HepG2 (cell line): ENCODE data around the gene STX2. TPM values are rescaled to one million over a fixed set of nuclear protein-coding genes. Genes with fewer than 3 reads are reported as not detected.
A peak's percentile ranks its signal among the peaks of the same experiment; 100 is the strongest.

Experiments used
- ATAC-seq: fragments of 200-7000 bp; cut with Tn5 transposase; 3 replicates; pipeline ENCODE4 v1.9.1; 2020; ENCODE audit warnings: mild to moderate bottlenecking, moderate library complexity
- BruUV-seq: library from RNA; stranded (reverse); fragments of 400-500 nt; replicated peaks from 2 replicates; lab custom pipeline; 2021; lab: Mats Ljungman, UMichigan
- CTCF ChIA-PET: fragments of 300-600 bp; formaldehyde crosslinking; extraction: SDS; loops from one replicate; lab custom pipeline; 2021; ENCODE audit warnings: low total read pairs, inconsistent platforms, low intra/inter-chr PET ratio; lab: Yijun Ruan, JAX
- POLR2A ChIA-PET: fragments of 350-600 bp; sonication (Branson Sonifier 250); formaldehyde crosslinking; loops from one replicate; lab custom pipeline; 2020; ENCODE audit warnings: antibody characterized with exemption, inconsistent platforms; lab: Yijun Ruan, JAX
- DNase-seq: peaks from one replicate; pipeline ENCODE4 v3.0.0-alpha.2; 2015; ENCODE audit warnings: low spot score
- FAIRE-seq: peaks from 3 replicates; lab custom pipeline; 2011; peaks lifted over from hg19 to GRCh38; lab: Jason Lieb, UNC
- H2AFZ ChIP-seq: one replicate; pipeline ENCODE4 v1.6.1; 2011; ENCODE audit warnings: low read length, inconsistent platforms
- H3K27ac ChIP-seq: fragments of 300-600 bp; 3 replicates; pipeline ENCODE4 v1.8.0; 2011; ENCODE audit warnings: mixed run types, mild to moderate bottlenecking, mixed read lengths, low read length, inconsistent platforms; ENCODE audit not compliant: insufficient read depth; ENCODE audit errors: extremely low read length
- H3K27me3 ChIP-seq, 2 experiments: fragments of 200-600 bp in 1 of 2; 2 replicates in 1 of 2; 3 replicates in 1 of 2; pipeline versions ENCODE4 v1.6.0 to v1.8.0; 2011; ENCODE audit warnings: low read length in 2 of 2, mild to moderate bottlenecking in 2 of 2, moderate library complexity in 2 of 2, inconsistent platforms in 1 of 2; ENCODE audit not compliant: insufficient read depth in 2 of 2, control insufficient read depth in 1 of 2
- H3K36me3 ChIP-seq, 2 experiments: fragments of 200-600 bp in 1 of 2; replicated peaks in 1 of 2; 2 replicates in 1 of 2; 3 replicates in 1 of 2; pipeline versions ENCODE4 v1.5.1 to v1.8.0; 2011; ENCODE audit warnings: low read length in 2 of 2, inconsistent platforms in 1 of 2; ENCODE audit not compliant: insufficient read depth in 2 of 2, control insufficient read depth in 1 of 2
- H3K4me1 ChIP-seq: 2 replicates; pipeline ENCODE4 v1.5.1; 2012; ENCODE audit warnings: low read length, inconsistent platforms; ENCODE audit not compliant: insufficient read depth
- H3K4me2 ChIP-seq: 2 replicates; pipeline ENCODE4 v1.6.0; 2011; ENCODE audit warnings: low read depth, low read length, inconsistent platforms
- H3K4me3 ChIP-seq, 3 experiments: fragments of 200-600 bp in 1 of 3; sonication (generic), shearing (Covaris generic) in 1 of 3; replicated peaks in 1 of 3; 2 replicates each; pipeline ENCODE4 v1.5.1; 2011 to 2016; ENCODE audit warnings: low read length in 3 of 3, inconsistent platforms in 2 of 3, low read depth in 2 of 3, mild to moderate bottlenecking in 2 of 3, control low read depth in 1 of 3, mixed read lengths in 1 of 3; ENCODE audit not compliant: insufficient read depth in 1 of 3
- H3K79me2 ChIP-seq: one replicate; pipeline ENCODE4 v1.6.1; 2011; ENCODE audit warnings: low read length, inconsistent platforms; ENCODE audit not compliant: insufficient read depth
- H3K9ac ChIP-seq: 2 replicates; pipeline ENCODE4 v1.6.0; 2011; ENCODE audit warnings: mild to moderate bottlenecking, low read depth, low read length, inconsistent platforms; ENCODE audit not compliant: insufficient read depth
- H3K9me3 ChIP-seq: 2 replicates; pipeline ENCODE4 v1.5.1; 2012; ENCODE audit warnings: mild to moderate bottlenecking, low read length
- H4K20me1 ChIP-seq: 2 replicates; pipeline ENCODE4 v1.6.0; 2011; ENCODE audit warnings: inconsistent platforms, mild to moderate bottlenecking, low read length, moderate library complexity; ENCODE audit not compliant: insufficient read depth
- ATM ChIP-seq: fragments of 450-650 bp; IDR thresholded peaks from 2 replicates; pipeline ENCODE4 v1.7.1; 2017; ENCODE audit warnings: mild to moderate bottlenecking, borderline replicate concordance
- CREB1 ChIP-seq, 2 experiments: fragments of 450-650 bp in 1 of 2; IDR thresholded peaks; 2 replicates each; pipeline ENCODE4 v1.6.1; 2016 to 2017; ENCODE audit warnings: control low read depth in 1 of 2, mild to moderate bottlenecking in 1 of 2, missing compliant biosample characterization in 1 of 2, missing genetic modification characterization in 1 of 2
- HMGXB4 ChIP-seq, 2 experiments: sonication (generic) in 1 of 2; formaldehyde crosslinking in 1 of 2; IDR thresholded peaks; 2 replicates each; pipeline versions ENCODE4 v1.4.0 to v1.6.1; 2018 to 2020; ENCODE audit warnings: missing genetic modification reagents in 2 of 2, borderline replicate concordance in 1 of 2, low read depth in 1 of 2, mild to moderate bottlenecking in 1 of 2, missing biosample characterization in 1 of 2
- HOXA3 ChIP-seq: sonication (generic); formaldehyde crosslinking; IDR thresholded peaks from 2 replicates; pipeline ENCODE4 v1.5.0; 2020; ENCODE audit warnings: missing genetic modification reagents
- MEIS1 ChIP-seq: sonication (generic); formaldehyde crosslinking; IDR thresholded peaks from 2 replicates; pipeline ENCODE4 v1.9.0; 2021; ENCODE audit warnings: mild to moderate bottlenecking, missing genetic modification reagents, moderate library complexity, borderline replicate concordance
- MIER3 ChIP-seq: IDR thresholded peaks from 2 replicates; pipeline ENCODE4 v1.6.1; 2016; ENCODE audit warnings: missing compliant biosample characterization, borderline replicate concordance
- MNT ChIP-seq: fragments of 450-650 bp; IDR thresholded peaks from 2 replicates; pipeline ENCODE4 v1.6.1; 2016
- RAD51 ChIP-seq: fragments of 450-650 bp; IDR thresholded peaks from 2 replicates; pipeline ENCODE4 v1.6.1; 2016; ENCODE audit warnings: borderline replicate concordance
- SMAD3 ChIP-seq: sonication (generic); formaldehyde crosslinking; IDR thresholded peaks from 2 replicates; pipeline ENCODE4 v1.4.0; 2020; ENCODE audit warnings: missing genetic modification reagents
- TFDP1 ChIP-seq: IDR thresholded peaks from 2 replicates; pipeline ENCODE4 v1.6.1; 2016; ENCODE audit warnings: missing compliant biosample characterization, missing genetic modification reagents, borderline replicate concordance
- ZNF207 ChIP-seq: fragments of 450-650 bp; IDR thresholded peaks from 2 replicates; pipeline ENCODE4 v1.6.1; 2016; ENCODE audit warnings: antibody characterized with exemption, borderline replicate concordance
- WGBS: methylation state at CpG from one replicate; pipeline ENCODE4 v1.1.6; 2017; ENCODE audit warnings: low lambda C conversion rate; 5-methylcytosine and 5-hydroxymethylcytosine counted together
- in situ Hi-C: cut with HindIII; loops from 2 replicates; pipeline ENCODE4 v1.10.0; 2017; ENCODE audit warnings: low pct_unique_long_range_greater_than_20kb; ENCODE audit not compliant: extremely low pct_ligation_motif_present
- intact Hi-C: fragments of 100-400 bp; cut with micrococcal nuclease; formaldehyde crosslinking; loops from one replicate; pipeline ENCODE4 v1.10.0; 2022; ENCODE audit not compliant: unreplicated experiment
- polyA plus RNA-seq, 8 experiments: library from polyadenylated mRNA; depleted of rRNA in 3 of 8; stranded (reverse) in 7 of 8; unstranded in 1 of 8; fragments of >200 nt; fragmentation: Illumina TruSeq in 4 of 8; extraction: Trizol in 4 of 8; gene quantifications; 2 replicates each; pipeline versions ENCODE4 v1.2.1 to v1.2.3, GENCODE V29; 2011 to 2016; ENCODE audit warnings: low read depth in 4 of 8, missing spikeins in 1 of 8, mixed read lengths in 1 of 8; ENCODE audit not compliant: insufficient read depth in 1 of 8
- total RNA-seq, 5 experiments: library from RNA; depleted of rRNA; stranded (reverse); fragments of >200 nt; fragmentation: Illumina TruSeq; extraction: Trizol; gene quantifications; 2 replicates each; pipeline ENCODE4 v1.2.3, GENCODE V29; 2016; ENCODE audit warnings: low read depth in 1 of 5
- TF ChIP-seq, protein P1 (sequence below), 2 experiments: IDR thresholded peaks; 2 replicates each; pipeline ENCODE4 v1.6.1; 2011 to 2012; ENCODE audit warnings: low read length in 2 of 2, borderline replicate concordance in 1 of 2, low read depth in 1 of 2, mild to moderate bottlenecking in 1 of 2, moderate library complexity in 1 of 2
- TF ChIP-seq, protein P2 (sequence below): sonication (generic); formaldehyde crosslinking; IDR thresholded peaks from 2 replicates; pipeline ENCODE4 v1.8.0; 2022; ENCODE audit warnings: missing genetic modification reagents, mild to moderate bottlenecking, moderate library complexity, borderline replicate concordance

Gene STX2
- total and polyA plus RNA-seq, 2 of the 13 experiments (the other 11 are each of a cell fraction or from before 2014, with no cell fraction given), result 13.4 to 25.1 TPM

- H2AFZ ChIP-seq, result no peak overlapping the region
- intact Hi-C loops (no loop called here), in situ Hi-C loops (no loop called here)
- 0 out of 2 replicates have a peak, but pooled peaks cover 11% of the 10 kb centered on the region for H3K9me3 ChIP-seq
- peaks cover 7% of the 10 kb centered on the region for H3K4me1 ChIP-seq
- no peaks in the 10 kb centered on the region for H3K36me3 ChIP-seq
- 55% methylated on average over 8 of the region's 8 CpGs for WGBS
- H3K4me2 ChIP-seq, result no peak overlapping the region
- ChIA-PET CTCF (no interaction called here), POLR2A (no interaction called here)
- no TSS peak for BruUV-seq
- no peak overlapping the region for H3K9ac ChIP-seq
- FAIRE-seq (no peak), ATAC-seq (no peak), DNase-seq (no peak)
- H4K20me1 ChIP-seq, result no peaks in the 10 kb centered on the region
- no peaks in the 10 kb centered on the region for H3K79me2 ChIP-seq
- no peak overlapping the region for H3K4me3 ChIP-seq
- no peak overlapping the region for H3K27ac ChIP-seq
- H3K27me3 ChIP-seq, result peaks cover 3 to 21% of the 10 kb centered on the region in 2 experiments; a peak in 4 of 5 replicates
- 0 out of 2 replicates have a peak, but pooled peaks have one; percentile 48 for TF ChIP-seq ZNF207
- peak; percentile 22; the same call in 1 of the 2 replicates for TF ChIP-seq MNT
- TF ChIP-seq RAD51, result 0 out of 2 replicates have a peak, but pooled peaks have one; percentile 26
- no peak for TF ChIP-seq MIER3
- TF ChIP-seq, protein P1, sequence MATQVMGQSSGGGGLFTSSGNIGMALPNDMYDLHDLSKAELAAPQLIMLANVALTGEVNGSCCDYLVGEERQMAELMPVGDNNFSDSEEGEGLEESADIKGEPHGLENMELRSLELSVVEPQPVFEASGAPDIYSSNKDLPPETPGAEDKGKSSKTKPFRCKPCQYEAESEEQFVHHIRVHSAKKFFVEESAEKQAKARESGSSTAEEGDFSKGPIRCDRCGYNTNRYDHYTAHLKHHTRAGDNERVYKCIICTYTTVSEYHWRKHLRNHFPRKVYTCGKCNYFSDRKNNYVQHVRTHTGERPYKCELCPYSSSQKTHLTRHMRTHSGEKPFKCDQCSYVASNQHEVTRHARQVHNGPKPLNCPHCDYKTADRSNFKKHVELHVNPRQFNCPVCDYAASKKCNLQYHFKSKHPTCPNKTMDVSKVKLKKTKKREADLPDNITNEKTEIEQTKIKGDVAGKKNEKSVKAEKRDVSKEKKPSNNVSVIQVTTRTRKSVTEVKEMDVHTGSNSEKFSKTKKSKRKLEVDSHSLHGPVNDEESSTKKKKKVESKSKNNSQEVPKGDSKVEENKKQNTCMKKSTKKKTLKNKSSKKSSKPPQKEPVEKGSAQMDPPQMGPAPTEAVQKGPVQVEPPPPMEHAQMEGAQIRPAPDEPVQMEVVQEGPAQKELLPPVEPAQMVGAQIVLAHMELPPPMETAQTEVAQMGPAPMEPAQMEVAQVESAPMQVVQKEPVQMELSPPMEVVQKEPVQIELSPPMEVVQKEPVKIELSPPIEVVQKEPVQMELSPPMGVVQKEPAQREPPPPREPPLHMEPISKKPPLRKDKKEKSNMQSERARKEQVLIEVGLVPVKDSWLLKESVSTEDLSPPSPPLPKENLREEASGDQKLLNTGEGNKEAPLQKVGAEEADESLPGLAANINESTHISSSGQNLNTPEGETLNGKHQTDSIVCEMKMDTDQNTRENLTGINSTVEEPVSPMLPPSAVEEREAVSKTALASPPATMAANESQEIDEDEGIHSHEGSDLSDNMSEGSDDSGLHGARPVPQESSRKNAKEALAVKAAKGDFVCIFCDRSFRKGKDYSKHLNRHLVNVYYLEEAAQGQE (IDR thresholded peaks at IDR 0.05; ENCODE audit: borderline replicate concordance in 1 of 2, low read depth in 1 of 2, low read length in 2 of 2), result no peak
- TF ChIP-seq CREB1 (IDR thresholded peaks at IDR 0.05), result peak; percentile 100
- TF ChIP-seq CREB1 (CRISPR knock-in tag; IDR thresholded peaks at IDR 0.05), result no peak
- no peak for TF ChIP-seq HMGXB4 (CRISPR knock-in tag; IDR thresholded peaks at IDR 0.05; ENCODE audit: borderline replicate concordance in 1 of 2, low read depth in 1 of 2)
- TF ChIP-seq, protein P2, sequence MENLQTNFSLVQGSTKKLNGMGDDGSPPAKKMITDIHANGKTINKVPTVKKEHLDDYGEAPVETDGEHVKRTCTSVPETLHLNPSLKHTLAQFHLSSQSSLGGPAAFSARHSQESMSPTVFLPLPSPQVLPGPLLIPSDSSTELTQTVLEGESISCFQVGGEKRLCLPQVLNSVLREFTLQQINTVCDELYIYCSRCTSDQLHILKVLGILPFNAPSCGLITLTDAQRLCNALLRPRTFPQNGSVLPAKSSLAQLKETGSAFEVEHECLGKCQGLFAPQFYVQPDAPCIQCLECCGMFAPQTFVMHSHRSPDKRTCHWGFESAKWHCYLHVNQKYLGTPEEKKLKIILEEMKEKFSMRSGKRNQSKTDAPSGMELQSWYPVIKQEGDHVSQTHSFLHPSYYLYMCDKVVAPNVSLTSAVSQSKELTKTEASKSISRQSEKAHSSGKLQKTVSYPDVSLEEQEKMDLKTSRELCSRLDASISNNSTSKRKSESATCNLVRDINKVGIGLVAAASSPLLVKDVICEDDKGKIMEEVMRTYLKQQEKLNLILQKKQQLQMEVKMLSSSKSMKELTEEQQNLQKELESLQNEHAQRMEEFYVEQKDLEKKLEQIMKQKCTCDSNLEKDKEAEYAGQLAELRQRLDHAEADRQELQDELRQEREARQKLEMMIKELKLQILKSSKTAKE (CRISPR knock-in tag), result 0 out of 2 replicates have a peak, but pooled peaks have one; percentile 13
- TF ChIP-seq SMAD3 (CRISPR knock-in tag), result no peak
- peak; percentile 82 for TF ChIP-seq ATM
- peak; percentile 57 for TF ChIP-seq HOXA3 (CRISPR knock-in tag)
- no peak for TF ChIP-seq MEIS1 (CRISPR knock-in tag)
- TF ChIP-seq TFDP1 (CRISPR knock-in tag), result no peak
Observed at GRCh38 chr12:130765186-130765659, 73.8 kb downstream of the STX2 start.
